Measurements from ENCODE around the gene CCDC201. TPM values are rescaled to one million over a fixed set of nuclear protein-coding genes. Genes with fewer than 3 reads are reported as not detected.

The CCDC201 gene
- total RNA-seq, 2 donors from 2014 or later: not detected

GRCh38 chr7:45910855-45911254 lies 38.0 kb upstream of the CCDC201 start:
- ATAC-seq (no peak), DNase-seq (no peak)
- H3K9me3 ChIP-seq (ENCODE audit: control insufficient read depth, low read length, poor library complexity, severe bottlenecking): no peaks in the 10 kb centered on the region
- H3K4me1 Mint-ChIP-seq: no peaks in the 10 kb centered on the region
- peaks cover 17% of the 10 kb centered on the region for H3K27me3 Mint-ChIP-seq
- H3K27ac Mint-ChIP-seq: no peak overlapping the region
- no peak overlapping the region for H3K4me3 Mint-ChIP-seq
- H3K36me3 Mint-ChIP-seq (ENCODE audit: low read depth): no peaks in the 10 kb centered on the region

GRCh38 chr7:45909561-45909960 lies 36.7 kb upstream of the CCDC201 start:
- no peaks in the 10 kb centered on the region for H3K36me3 Mint-ChIP-seq (ENCODE audit: low read depth)
- no peaks in the 10 kb centered on the region for H3K4me1 Mint-ChIP-seq
- no peak for ATAC-seq
- no peak for DNase-seq
- peaks cover 11% of the 10 kb centered on the region for H3K27me3 Mint-ChIP-seq
- no peak overlapping the region for H3K27ac Mint-ChIP-seq
- H3K9me3 ChIP-seq (ENCODE audit: control insufficient read depth, low read length, poor library complexity, severe bottlenecking): no peaks in the 10 kb centered on the region
- no peak overlapping the region for H3K4me3 Mint-ChIP-seq

GRCh38 chr7:45902820-45903219 lies 29.9 kb upstream of the CCDC201 start:
- no peaks in the 10 kb centered on the region for H3K4me1 Mint-ChIP-seq
- peaks cover 2% of the 10 kb centered on the region for H3K36me3 Mint-ChIP-seq (ENCODE audit: low read depth)
- no peaks in the 10 kb centered on the region for H3K9me3 ChIP-seq (ENCODE audit: control insufficient read depth, low read length, poor library complexity, severe bottlenecking)
- DNase-seq: no peak
- H3K27me3 Mint-ChIP-seq: peaks cover 9% of the 10 kb centered on the region
- no peak overlapping the region for H3K4me3 Mint-ChIP-seq
- H3K27ac Mint-ChIP-seq: no peak overlapping the region
- ATAC-seq: no peak

GRCh38 chr7:45901566-45901965 lies 28.7 kb upstream of the CCDC201 start:
- ATAC-seq (no peak), DNase-seq (no peak)
- Mint-ChIP-seq H3K4me3 (no peak overlapping the region), H3K36me3 (ENCODE audit: low read depth) (peaks cover 2% of the 10 kb centered on the region), H3K4me1 (no peaks in the 10 kb centered on the region), H3K27me3 (peaks cover 12% of the 10 kb centered on the region), H3K27ac (no peak overlapping the region)
- no peaks in the 10 kb centered on the region for H3K9me3 ChIP-seq (ENCODE audit: control insufficient read depth, low read length, poor library complexity, severe bottlenecking)

- ATAC-seq (no peak), DNase-seq (no peak)
- H3K27me3 Mint-ChIP-seq: peaks cover 46% of the 10 kb centered on the region
- no peaks in the 10 kb centered on the region for H3K9me3 ChIP-seq (ENCODE audit: control insufficient read depth, low read length, poor library complexity, severe bottlenecking)
- H3K36me3 Mint-ChIP-seq (ENCODE audit: low read depth): peaks cover 8% of the 10 kb centered on the region
- peaks cover 8% of the 10 kb centered on the region for H3K4me1 Mint-ChIP-seq
- no peak overlapping the region for H3K4me3 Mint-ChIP-seq
- no peak overlapping the region for H3K27ac Mint-ChIP-seq
These were observed 25.3 kb upstream of the CCDC201 start for GRCh38 chr7:45898222-45898621.

GRCh38 chr7:45897042-45897690 lies 24.3 kb upstream of the CCDC201 start:
- H3K9me3 ChIP-seq (ENCODE audit: control insufficient read depth, low read length, poor library complexity, severe bottlenecking): no peaks in the 10 kb centered on the region
- H3K4me1 Mint-ChIP-seq: peaks cover 8% of the 10 kb centered on the region
- peaks cover 6% of the 10 kb centered on the region for H3K36me3 Mint-ChIP-seq (ENCODE audit: low read depth)
- no peak overlapping the region for H3K4me3 Mint-ChIP-seq
- peaks cover 52% of the 10 kb centered on the region for H3K27me3 Mint-ChIP-seq
- DNase-seq (no peak), ATAC-seq (no peak)
- H3K27ac Mint-ChIP-seq: no peak overlapping the region

GRCh38 chr7:45894665-45895062 lies 21.8 kb upstream of the CCDC201 start:
- ATAC-seq: no peak
- peaks cover 67% of the 10 kb centered on the region for H3K27me3 Mint-ChIP-seq
- H3K27ac Mint-ChIP-seq: peak overlapping the region; percentile 47
- peaks cover 11% of the 10 kb centered on the region for H3K4me1 Mint-ChIP-seq
- H3K36me3 Mint-ChIP-seq (ENCODE audit: low read depth): peaks cover 6% of the 10 kb centered on the region
- DNase-seq: no peak
- H3K9me3 ChIP-seq (ENCODE audit: control insufficient read depth, low read length, poor library complexity, severe bottlenecking): no peaks in the 10 kb centered on the region
- no peak overlapping the region for H3K4me3 Mint-ChIP-seq

GRCh38 chr7:45893996-45894664 lies 21.2 kb upstream of the CCDC201 start:
- Mint-ChIP-seq H3K4me3 (no peak overlapping the region), H3K4me1 (peaks cover 11% of the 10 kb centered on the region), H3K27me3 (peaks cover 73% of the 10 kb centered on the region), H3K27ac (peak overlapping the region; percentile 47), H3K36me3 (ENCODE audit: low read depth) (peaks cover 6% of the 10 kb centered on the region)
- ATAC-seq (no peak), DNase-seq (no peak)
- no peaks in the 10 kb centered on the region for H3K9me3 ChIP-seq (ENCODE audit: control insufficient read depth, low read length, poor library complexity, severe bottlenecking)

- H3K9me3 ChIP-seq (ENCODE audit: control insufficient read depth, low read length, poor library complexity, severe bottlenecking): no peaks in the 10 kb centered on the region
- Mint-ChIP-seq H3K27ac (no peak overlapping the region), H3K4me1 (peaks cover 11% of the 10 kb centered on the region), H3K4me3 (no peak overlapping the region), H3K27me3 (peaks cover 74% of the 10 kb centered on the region), H3K36me3 (ENCODE audit: low read depth) (peaks cover 6% of the 10 kb centered on the region)
- DNase-seq: no peak
- ATAC-seq: no peak
These were observed 20.6 kb upstream of the CCDC201 start for GRCh38 chr7:45893374-45893995.

- H3K36me3 Mint-ChIP-seq (ENCODE audit: low read depth): peaks cover 6% of the 10 kb centered on the region
- no peaks in the 10 kb centered on the region for H3K9me3 ChIP-seq (ENCODE audit: control insufficient read depth, low read length, poor library complexity, severe bottlenecking)
- no peak overlapping the region for H3K27ac Mint-ChIP-seq
- no peak overlapping the region for H3K4me3 Mint-ChIP-seq
- H3K27me3 Mint-ChIP-seq: peaks cover 83% of the 10 kb centered on the region
- DNase-seq: no peak
- peaks cover 13% of the 10 kb centered on the region for H3K4me1 Mint-ChIP-seq
- ATAC-seq: no peak
These were observed 19.6 kb upstream of the CCDC201 start for GRCh38 chr7:45892407-45893035.

GRCh38 chr7:45891462-45892402 lies 18.9 kb upstream of the CCDC201 start:
- Mint-ChIP-seq H3K36me3 (ENCODE audit: low read depth) (peaks cover 6% of the 10 kb centered on the region), H3K27me3 (peaks cover 89% of the 10 kb centered on the region), H3K4me1 (peaks cover 13% of the 10 kb centered on the region), H3K4me3 (no peak overlapping the region), H3K27ac (no peak overlapping the region)
- no peaks in the 10 kb centered on the region for H3K9me3 ChIP-seq (ENCODE audit: control insufficient read depth, low read length, poor library complexity, severe bottlenecking)
- no peak for ATAC-seq
- DNase-seq: no peak

GRCh38 chr7:45890902-45891461 lies 18.1 kb upstream of the CCDC201 start:
- Mint-ChIP-seq H3K4me3 (no peak overlapping the region), H3K4me1 (peaks cover 13% of the 10 kb centered on the region), H3K36me3 (ENCODE audit: low read depth) (peaks cover 6% of the 10 kb centered on the region), H3K27ac (no peak overlapping the region), H3K27me3 (peaks cover 89% of the 10 kb centered on the region)
- no peak for ATAC-seq
- H3K9me3 ChIP-seq (ENCODE audit: control insufficient read depth, low read length, poor library complexity, severe bottlenecking): no peaks in the 10 kb centered on the region
- no peak for DNase-seq
